Thyroid gland (tissue), 4 donors: ENCODE results near the gene RALGAPB.
"Not testable (repeated sequence)": the region's sequence is repeated elsewhere in the genome, so short reads cannot be mapped to it uniquely, and the experiment has no call there.

ENCODE experiments used
- CTCF ChIP-seq, 6 experiments: fragments of 200-600 bp in 3 of 6; fragments of 450-650 bp in 3 of 6; sonication (generic) in 3 of 6; IDR thresholded peaks; one replicate each; pipeline ENCODE4 v1.5.1; 2016 to 2019; ENCODE audit warnings: antibody characterized with exemption in 6 of 6, mild to moderate bottlenecking in 2 of 6, inconsistent platforms in 1 of 6, moderate library complexity in 1 of 6
- POLR2A ChIP-seq, 2 donors: fragments of 450-650 bp; IDR thresholded peaks; one replicate each; pipeline ENCODE4 v1.6.1; 2017; ENCODE audit warnings: antibody characterized with exemption in 2 of 2, mild to moderate bottlenecking in 2 of 2, moderate library complexity in 1 of 2

GRCh38 chr20:38595886-38596285 lies 123.2 kb downstream of the RALGAPB start:
- TF ChIP-seq POLR2A, CTCF (IDR thresholded peaks at IDR 0.05): not testable (repeated sequence)
